Measurements from ENCODE around the gene NFATC4. TPM values are rescaled to one million over a fixed set of nuclear protein-coding genes. Genes with fewer than 3 reads are reported as not detected.

NFATC4 gene
- total and polyA plus RNA-seq, 2 donors (not counting 1 experiment from before 2014, with no cell fraction given), result 3.1 to 7.6 TPM

- H3K27ac Mint-ChIP-seq, result no peak overlapping the region
Measured at GRCh38 chr14:24325041-24325530, 42.9 kb upstream of the NFATC4 start.

More at GRCh38 chr14:24325041-24325530, 42.9 kb upstream of the NFATC4 start:
- ATAC-seq (ENCODE audit: low read depth) (no peak), DNase-seq (no peak)
- ChIA-PET POLR2A (interaction anchor here (0.8 kb wide), 1 partner anchor 14 kb away, joined by 5 read pairs; the partner anchor contains the start of gene LTB4R), CTCF (interaction anchor here (1.0 to 9.1 kb wide), 5 partner anchors 14 to 112 kb away, joined by 4 to 65 read pairs (median 9); partner anchors contain the start of genes CIDEB, LTB4R and LTB4R2)
- H3K4me1 ChIP-seq (ENCODE audit: control insufficient read depth in 2 of 2, insufficient read depth in 2 of 2, low read length in 2 of 2), result peaks cover 5 to 9% of the 10 kb centered on the region in 2 donors
- TF ChIP-seq CTCF (IDR thresholded peaks at IDR 0.05) (no peak), EZH2 (IDR thresholded peaks at IDR 0.05; ENCODE audit: borderline replicate concordance, insufficient read depth, low read depth, low read length, poor library complexity, severe bottlenecking) (no peak)
- no peaks in the 10 kb centered on the region for H3K36me3 ChIP-seq (replicated peaks in 1 of 2; ENCODE audit: control extremely low read depth in 1 of 2, control insufficient read depth in 1 of 2, extremely low read depth in 1 of 2, insufficient read depth in 2 of 2, low read length in 1 of 2)
- H3K9me3 Mint-ChIP-seq (ENCODE audit: insufficient read depth), result no peaks in the 10 kb centered on the region
- intact Hi-C loops (cut with micrococcal nuclease), result no loop called here
- no peak overlapping the region for H3K4me3 Mint-ChIP-seq
- H3K79me2 ChIP-seq (ENCODE audit: control insufficient read depth, insufficient read depth, low read length), result no peaks in the 10 kb centered on the region
- no peak overlapping the region for H3K27ac ChIP-seq (ENCODE audit: low read length in 2 of 2)
- H3K9ac ChIP-seq (ENCODE audit: low read length), result no peak overlapping the region
- no peak overlapping the region for H3K4me3 ChIP-seq (ENCODE audit: control extremely low read depth in 1 of 5, extremely low read depth in 1 of 5, insufficient read depth in 1 of 5, low read depth in 2 of 5, low read length in 4 of 5)
- no peaks in the 10 kb centered on the region for H4K20me1 ChIP-seq (ENCODE audit: control insufficient read depth, insufficient read depth, low read length, poor library complexity, severe bottlenecking)
- peaks cover 3% of the 10 kb centered on the region for H3K27me3 Mint-ChIP-seq
- H3K4me1 Mint-ChIP-seq, result peaks cover 15% of the 10 kb centered on the region
- H3K27me3 ChIP-seq (replicated peaks in 1 of 4; ENCODE audit: control extremely low read depth in 1 of 4, control insufficient read depth in 3 of 4, insufficient read depth in 4 of 4, low read length in 3 of 4), result peaks cover 0 to 3% (median 0%) of the 10 kb centered on the region in 4 experiments
- no peak overlapping the region for H2AFZ ChIP-seq (ENCODE audit: insufficient read depth, low read depth, low read length, poor library complexity, severe bottlenecking)
- H3K9me3 ChIP-seq (ENCODE audit: control extremely low read depth in 1 of 3, control insufficient read depth in 2 of 3, insufficient read depth in 1 of 3, low read length in 2 of 3), result no peaks in the 10 kb centered on the region
- H3K4me2 ChIP-seq (replicated peaks; ENCODE audit: low read depth, low read length, poor library complexity, severe bottlenecking), result no peak overlapping the region
- 59% methylated on average over 5 of the region's 5 CpGs for WGBS (ENCODE audit: insufficient coverage)

Data from B cell (primary cell).